Astrocyte of the spinal cord (primary cell): Measurements from ENCODE around the gene CHRDL2.

Experiments
- DNase-seq: peaks from one replicate; pipeline ENCODE4 v3.0.0; 2011; ENCODE audit warnings: low read depth, low spot score
- H3K4me3 ChIP-seq: 2 replicates; pipeline ENCODE4 v1.5.1; 2011; ENCODE audit warnings: low read depth, mild to moderate bottlenecking, low read length, moderate library complexity
- CTCF ChIP-seq: IDR thresholded peaks from 2 replicates; pipeline ENCODE4 v1.5.1; 2012; ENCODE audit warnings: low read depth, mild to moderate bottlenecking, low read length, inconsistent platforms
- in situ Hi-C: cut with HindIII; loops from 2 replicates; pipeline ENCODE4 v1.10.0; 2017; ENCODE audit warnings: low sequenced_read_pairs

Gene CHRDL2

GRCh38 chr11:74725701-74726100 is 5.5 kb downstream of the CHRDL2 start:
- no peak overlapping the region for H3K4me3 ChIP-seq
- DNase-seq = peak; percentile 22
- TF ChIP-seq CTCF = no peak
- in situ Hi-C loops = no loop called here

GRCh38 chr11:74723511-74723910 is 7.7 kb downstream of the CHRDL2 start:
- TF ChIP-seq CTCF = no peak
- in situ Hi-C loops = no loop called here
- no peak overlapping the region for H3K4me3 ChIP-seq
- no peak for DNase-seq

GRCh38 chr11:74721479-74721835 is 9.8 kb downstream of the CHRDL2 start:
- DNase-seq = no peak
- no peak overlapping the region for H3K4me3 ChIP-seq
- no peak for TF ChIP-seq CTCF
- in situ Hi-C loops = no loop called here

- in situ Hi-C loops = no loop called here
- TF ChIP-seq CTCF = no peak
- no peak for DNase-seq
- no peak overlapping the region for H3K4me3 ChIP-seq
These were observed 10.4 kb downstream of the CHRDL2 start for GRCh38 chr11:74720596-74721478.

- in situ Hi-C loops = no loop called here
- DNase-seq = no peak
- no peak overlapping the region for H3K4me3 ChIP-seq
- TF ChIP-seq CTCF = no peak
These were observed 12.2 kb downstream of the CHRDL2 start for GRCh38 chr11:74719011-74719410.

- no peak for TF ChIP-seq CTCF
- no peak overlapping the region for H3K4me3 ChIP-seq
- in situ Hi-C loops = no loop called here
- DNase-seq = no peak
These were observed 13.8 kb downstream of the CHRDL2 start for GRCh38 chr11:74717221-74717969.
